Measurements from ENCODE around the gene MAP3K9.

MAP3K9 gene

GRCh38 chr14:70811050-70811449 is 1.7 kb upstream of the MAP3K9 start:
- H3K27ac ChIP-seq, result peak overlapping the region; percentile 86
- ChIA-PET POLR2A (ENCODE audit: low non-redundant PET) (no interaction called here), CTCF (interaction anchor here (0.7 kb wide), 1 partner anchor 142 kb away, joined by 3 read pairs; no protein-coding TSS in a partner anchor)
- TF ChIP-seq CTCF (conservative IDR thresholded peaks at IDR 0.05; ENCODE audit: low read depth), result no peak
- no peak for DNase-seq (ENCODE audit: low spot score)

DNA sequence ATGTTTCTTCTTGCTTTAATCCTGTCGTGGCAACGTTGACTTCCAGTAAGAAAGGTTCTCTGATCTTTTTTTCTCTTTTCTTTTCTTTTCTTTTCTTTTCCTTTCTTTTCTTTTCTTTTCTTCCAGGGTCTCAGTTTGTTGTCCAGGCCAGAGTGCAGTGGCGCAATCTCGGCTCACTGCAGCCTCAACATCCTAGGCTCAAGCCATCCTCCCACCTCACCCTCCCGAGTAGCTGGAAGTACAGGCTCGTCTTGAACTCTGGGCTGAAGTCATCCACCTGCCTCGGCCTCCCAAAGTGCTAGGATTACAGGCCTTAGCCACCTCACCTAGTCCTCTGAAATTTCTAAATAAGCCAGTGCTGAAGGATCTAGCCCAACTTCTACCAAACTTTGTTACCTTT is 1.3 kb upstream of the MAP3K9 start:
- TF ChIP-seq CTCF (conservative IDR thresholded peaks at IDR 0.05; ENCODE audit: low read depth), result no peak
- H3K27ac ChIP-seq, result peak overlapping the region; percentile 86
- CTCF ChIA-PET, result no interaction called here
- DNase-seq (ENCODE audit: low spot score), result no peak
- POLR2A ChIA-PET (ENCODE audit: low non-redundant PET), result no interaction called here

GRCh38 chr14:70808416-70809224 is 693 bp downstream of the MAP3K9 start:
- peak overlapping the region; percentile 86 for H3K27ac ChIP-seq
- ChIA-PET CTCF (no interaction called here), POLR2A (ENCODE audit: low non-redundant PET) (no interaction called here)
- DNase-seq (ENCODE audit: low spot score), result peak; percentile 63
- TF ChIP-seq CTCF (conservative IDR thresholded peaks at IDR 0.05; ENCODE audit: low read depth), result no peak

DNA sequence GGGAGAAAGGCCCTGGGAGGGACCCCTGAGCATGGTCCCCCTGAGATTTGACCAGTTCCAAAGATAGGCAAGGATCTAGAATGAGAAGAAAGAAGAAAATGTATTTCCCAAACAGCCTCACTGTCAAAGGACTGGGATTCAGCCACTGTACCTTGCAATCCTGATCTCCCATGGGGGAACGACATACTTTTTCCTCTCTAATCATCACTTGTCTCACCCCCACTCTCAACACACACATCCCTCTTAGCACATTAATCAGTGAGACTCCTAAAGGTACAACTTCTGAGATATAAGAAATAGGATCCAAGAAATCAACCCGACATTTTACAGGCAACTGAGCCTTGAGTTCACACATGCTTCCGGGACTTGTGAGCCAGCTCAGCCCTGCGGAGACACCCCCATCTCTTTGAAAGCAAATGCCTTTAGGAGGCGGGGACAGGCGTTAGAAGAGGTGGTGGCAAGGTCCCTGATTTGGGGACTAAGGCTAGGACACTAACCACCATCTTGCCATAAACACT is 1.4 kb downstream of the MAP3K9 start:
- no peak for TF ChIP-seq CTCF (conservative IDR thresholded peaks at IDR 0.05; ENCODE audit: low read depth)
- no peak for DNase-seq (ENCODE audit: low spot score)
- ChIA-PET CTCF (no interaction called here), POLR2A (ENCODE audit: low non-redundant PET) (no interaction called here)
- peak overlapping the region; percentile 86 for H3K27ac ChIP-seq

- TF ChIP-seq CTCF (conservative IDR thresholded peaks at IDR 0.05; ENCODE audit: low read depth), result no peak
- H3K27ac ChIP-seq, result no peak overlapping the region
- POLR2A ChIA-PET (ENCODE audit: low non-redundant PET), result no interaction called here
- CTCF ChIA-PET, result no interaction called here
- no peak for DNase-seq (ENCODE audit: low spot score)
These were observed 4.7 kb downstream of the MAP3K9 start for GRCh38 chr14:70804556-70805162.

DNA sequence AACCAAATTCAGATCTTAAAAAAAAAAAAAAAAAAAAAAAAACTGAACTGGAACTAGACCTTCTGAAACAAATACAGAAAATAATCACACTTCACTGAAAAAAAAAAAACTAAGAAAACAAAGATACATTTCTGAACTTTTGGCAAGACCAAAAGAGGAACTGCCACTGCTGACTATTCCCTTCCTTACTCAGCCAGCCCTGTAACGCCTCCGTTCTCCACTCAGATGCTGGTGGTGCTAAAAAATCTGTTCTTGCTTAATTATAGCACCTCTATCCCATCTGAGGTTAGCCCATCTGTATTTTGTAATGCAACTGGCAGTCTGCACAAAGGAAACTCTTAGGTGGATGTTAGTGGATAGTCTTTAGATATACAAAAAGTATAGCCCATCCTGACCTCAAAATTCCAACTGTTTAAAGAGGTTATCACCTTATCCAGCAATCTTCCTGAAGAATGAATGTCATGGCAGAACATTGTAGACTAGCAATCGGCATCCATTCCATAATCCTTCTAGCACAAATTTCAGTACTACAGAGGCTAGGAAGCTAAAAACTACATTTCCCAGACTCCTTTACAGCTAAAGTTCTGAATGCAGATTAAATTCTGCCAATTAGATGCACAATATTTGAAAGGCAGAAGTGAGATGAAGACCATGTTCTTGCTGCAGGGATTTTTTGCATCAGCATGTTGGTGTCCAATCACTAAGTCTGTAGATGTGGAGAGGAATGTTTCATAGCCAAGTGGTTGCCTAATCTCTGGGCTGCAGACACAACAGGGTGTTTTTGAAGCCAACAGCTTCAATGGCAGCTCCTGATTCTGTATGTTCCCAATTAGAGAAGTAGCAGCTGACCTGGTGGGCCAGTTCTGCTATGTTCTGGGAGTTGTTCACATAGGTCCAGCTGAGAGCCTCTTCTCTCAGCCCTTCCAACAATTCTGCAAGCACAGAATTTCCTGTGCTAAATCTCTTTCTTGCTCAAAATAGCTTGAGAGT is 5.7 kb downstream of the MAP3K9 start:
- CTCF ChIA-PET, result no interaction called here
- no peak for TF ChIP-seq CTCF (conservative IDR thresholded peaks at IDR 0.05; ENCODE audit: low read depth)
- POLR2A ChIA-PET (ENCODE audit: low non-redundant PET), result no interaction called here
- DNase-seq (ENCODE audit: low spot score), result no peak
- H3K27ac ChIP-seq, result no peak overlapping the region

All from RWPE1 (cell line).